GM23338 (cell line): ENCODE data around the gene PTGIS. TPM values are rescaled to one million over a fixed set of nuclear protein-coding genes. Genes with fewer than 3 reads are reported as not detected.

Experiments
- ATAC-seq: fragments of 200-7000 bp; cut with Tn5 transposase; 3 replicates; pipeline ENCODE4 v1.9.1; 2020
- DNase-seq: peaks from one replicate; pipeline ENCODE4 v3.0.0-alpha.2; 2015; ENCODE audit warnings: low spot score
- H2AFZ ChIP-seq: fragments of 200-600 bp; sonication (generic); 2 replicates; pipeline ENCODE4 v1.8.0; 2016; ENCODE audit warnings: antibody characterized with exemption, mild to moderate bottlenecking, moderate library complexity
- H3F3A ChIP-seq: fragments of 200-600 bp; sonication (generic); replicated peaks from 2 replicates; pipeline ENCODE4 v1.8.0; 2017; ENCODE audit warnings: antibody characterized with exemption, mixed run types, low read depth
- H3K27ac ChIP-seq: fragments of 200-600 bp; sonication (generic); 2 replicates; pipeline ENCODE4 v1.6.1; 2016; ENCODE audit warnings: low read depth
- H3K27me3 ChIP-seq: fragments of 200-600 bp; sonication (generic); 2 replicates; pipeline ENCODE4 v1.8.0; 2016; ENCODE audit warnings: mild to moderate bottlenecking, mixed run types, moderate library complexity; ENCODE audit not compliant: insufficient read depth
- H3K36me3 ChIP-seq: fragments of 200-600 bp; sonication (generic); 2 replicates; pipeline ENCODE4 v1.8.0; 2016; ENCODE audit warnings: mild to moderate bottlenecking; ENCODE audit not compliant: insufficient read depth
- H3K4me1 ChIP-seq: fragments of 200-600 bp; sonication (generic); 2 replicates; pipeline ENCODE4 v1.8.0; 2016; ENCODE audit warnings: mild to moderate bottlenecking, moderate library complexity; ENCODE audit not compliant: insufficient read depth
- H3K4me2 ChIP-seq: fragments of 200-600 bp; sonication (generic); 2 replicates; pipeline ENCODE4 v1.7.1; 2017; ENCODE audit warnings: mixed run types
- H3K4me3 ChIP-seq: fragments of 200-600 bp; sonication (generic); 2 replicates; pipeline ENCODE4 v1.6.1; 2016; ENCODE audit warnings: mixed run types
- H3K79me2 ChIP-seq: fragments of 200-600 bp; sonication (generic); replicated peaks from 2 replicates; pipeline ENCODE4 v1.8.0; 2017; ENCODE audit warnings: mild to moderate bottlenecking; ENCODE audit not compliant: insufficient read depth
- H3K9me2 ChIP-seq: fragments of 200-600 bp; sonication (generic); 2 replicates; pipeline ENCODE4 v1.8.0; 2017; ENCODE audit not compliant: insufficient read depth
- H4K20me1 ChIP-seq: fragments of 200-600 bp; sonication (generic); replicated peaks from 2 replicates; pipeline ENCODE4 v1.8.0; 2017; ENCODE audit warnings: mild to moderate bottlenecking; ENCODE audit not compliant: insufficient read depth
- H3K27ac Mint-ChIP-seq: 2 replicates; pipeline ENCODE4 v1.8.0; 2020; ENCODE audit warnings: inconsistent platforms, mild to moderate bottlenecking, moderate library complexity, mixed read lengths
- H3K27me3 Mint-ChIP-seq: 3 replicates; pipeline ENCODE4 v1.8.0; 2022; ENCODE audit warnings: low read depth, mild to moderate bottlenecking, moderate library complexity, mixed read lengths, inconsistent platforms; ENCODE audit not compliant: insufficient read depth, poor library complexity
- H3K36me3 Mint-ChIP-seq: 3 replicates; pipeline ENCODE4 v1.8.0; 2021; ENCODE audit warnings: low read depth, mild to moderate bottlenecking, inconsistent platforms, moderate library complexity, mixed read lengths
- H3K4me1 Mint-ChIP-seq: 3 replicates; pipeline ENCODE4 v1.8.0; 2020; ENCODE audit warnings: mild to moderate bottlenecking, inconsistent platforms, mixed read lengths
- H3K4me3 Mint-ChIP-seq: 3 replicates; pipeline ENCODE4 v1.8.0; 2021; ENCODE audit warnings: moderate library complexity, mild to moderate bottlenecking, inconsistent platforms, mixed read lengths
- H3K9me3 Mint-ChIP-seq: 3 replicates; pipeline ENCODE4 v1.8.0; 2020; ENCODE audit warnings: moderate library complexity, mild to moderate bottlenecking, inconsistent platforms, mixed read lengths
- CREB1 ChIP-seq: fragments of 250-450 bp; sonication (Bioruptor Pico); IDR thresholded peaks from 2 replicates; pipeline ENCODE4 v1.5.0; 2020; ENCODE audit warnings: low read depth, mild to moderate bottlenecking, moderate library complexity
- CTCF ChIP-seq, 2 experiments: fragments of 200-600 bp in 1 of 2; sonication (generic) in 1 of 2; conservative IDR thresholded peaks; 2 replicates each; pipeline versions ENCODE4 v1.5.1 to v1.6.1; 2016 to 2017; ENCODE audit warnings: antibody characterized with exemption in 2 of 2, low read depth in 2 of 2, mild to moderate bottlenecking in 2 of 2, moderate library complexity in 1 of 2
- EZH2 ChIP-seq: fragments of 200-600 bp; sonication (generic); IDR thresholded peaks from one replicate; pipeline ENCODE4 v1.8.0; 2017; ENCODE audit warnings: antibody characterized with exemption, mild to moderate bottlenecking, low read depth; ENCODE audit not compliant: unreplicated experiment
- EZH2phosphoT487 ChIP-seq: fragments of 200-600 bp; sonication (generic); IDR thresholded peaks from one replicate; pipeline ENCODE4 v1.8.1; 2018; ENCODE audit warnings: antibody characterized with exemption; ENCODE audit not compliant: unreplicated experiment
- JUNB ChIP-seq: IDR thresholded peaks from one replicate; pipeline ENCODE4 v1.6.1; 2016; ENCODE audit warnings: antibody characterized with exemption; ENCODE audit not compliant: unreplicated experiment
- NANOG ChIP-seq: IDR thresholded peaks from 2 replicates; pipeline ENCODE4 v1.6.1; 2016; ENCODE audit warnings: antibody characterized with exemption, borderline replicate concordance
- POLR2AphosphoS5 ChIP-seq: IDR thresholded peaks from 2 replicates; pipeline ENCODE4 v1.6.1; 2016; ENCODE audit warnings: antibody characterized with exemption, low read depth
- REST ChIP-seq: IDR thresholded peaks from one replicate; pipeline ENCODE4 v1.6.1; 2018; ENCODE audit warnings: antibody characterized with exemption; ENCODE audit not compliant: unreplicated experiment
- STAT1 ChIP-seq: IDR thresholded peaks from one replicate; pipeline ENCODE4 v1.6.1; 2016; ENCODE audit warnings: antibody characterized with exemption; ENCODE audit not compliant: unreplicated experiment
- ZNF331 ChIP-seq: fragments of 250-450 bp; sonication (Bioruptor Pico); IDR thresholded peaks from 2 replicates; pipeline ENCODE4 v1.5.0; 2020; ENCODE audit warnings: low read depth, mild to moderate bottlenecking, moderate library complexity
- ZNF462 ChIP-seq: fragments of 250-450 bp; sonication (Bioruptor Pico); IDR thresholded peaks from 2 replicates; pipeline ENCODE4 v1.5.0; 2020; ENCODE audit warnings: mild to moderate bottlenecking, moderate library complexity
- polyA plus RNA-seq: library from polyadenylated mRNA; unstranded; fragments of >200 nt; fragmentation: Nextera tagmentation; extraction: Ambion mirVana; gene quantifications from 2 replicates; pipeline ENCODE4 v1.2.1, GENCODE V29; 2016
- total RNA-seq: library from RNA; depleted of rRNA; stranded (reverse); fragments of >200 nt; shearing (Covaris generic); gene quantifications from 2 replicates; pipeline ENCODE4 v1.2.3, GENCODE V29; 2014

The PTGIS gene
- total and polyA plus RNA-seq, 2 experiments from 2014 or later = 6.6 to 28.7 TPM

- TF ChIP-seq ZNF462 (no peak), NANOG (no peak), CTCF (conservative IDR thresholded peaks at IDR 0.05; ENCODE audit: low read depth in 2 of 2) (no peak)
These were observed 85.8 kb downstream of the PTGIS start (continued) for GRCh38 chr20:49482173-49482572.

GRCh38 chr20:49481116-49481515, 86.8 kb downstream of the PTGIS start:
- H3K27me3 ChIP-seq = peaks cover 37% of the 10 kb centered on the region
- H3K4me3 Mint-ChIP-seq = no peak overlapping the region; the same call in 2 of the 3 replicates
- no peaks in the 10 kb centered on the region for H3K9me2 ChIP-seq
- no peaks in the 10 kb centered on the region; the same call in 1 of the 2 replicates for H4K20me1 ChIP-seq
- no peaks in the 10 kb centered on the region for H3K4me1 ChIP-seq
- H3K4me2 ChIP-seq = no peak overlapping the region
- no peak overlapping the region for H3K27ac ChIP-seq
- no peaks in the 10 kb centered on the region; the same call in 2 of the 3 replicates for H3K9me3 Mint-ChIP-seq
- H3K4me1 Mint-ChIP-seq = peaks cover 14% of the 10 kb centered on the region; the same call in 2 of the 3 replicates
- H2AFZ ChIP-seq = no peak overlapping the region
- H3K4me3 ChIP-seq = no peak overlapping the region
- DNase-seq (no peak), ATAC-seq (no peak)
- peaks cover 27% of the 10 kb centered on the region for H3K27me3 Mint-ChIP-seq
- no peak overlapping the region for H3K27ac Mint-ChIP-seq
- H3F3A ChIP-seq = no peaks in the 10 kb centered on the region
- no peaks in the 10 kb centered on the region for H3K36me3 ChIP-seq
- H3K79me2 ChIP-seq = no peaks in the 10 kb centered on the region
- peaks cover 5% of the 10 kb centered on the region; the same call in 1 of the 3 replicates for H3K36me3 Mint-ChIP-seq
- TF ChIP-seq NANOG (no peak), CREB1 (no peak), POLR2AphosphoS5 (no peak), JUNB (no peak), EZH2 (no peak), REST (no peak), EZH2phosphoT487 (no peak), ZNF331 (CRISPR knock-in tag) (no peak), STAT1 (no peak)
